GM23248 (cell line): ENCODE measurements around the gene CCDC92.

Source experiments
- EZH2 ChIP-seq: fragments of 200-600 bp; sonication (generic); IDR thresholded peaks from 2 replicates; pipeline ENCODE4 v1.6.1; 2018; ENCODE audit warnings: antibody characterized with exemption, mild to moderate bottlenecking; ENCODE audit not compliant: insufficient read depth, poor library complexity, severe bottlenecking
- EZH2phosphoT487 ChIP-seq: fragments of 200-600 bp; sonication (generic); IDR thresholded peaks from 2 replicates; pipeline ENCODE4 v1.6.1; 2018; ENCODE audit warnings: antibody characterized with exemption, moderate library complexity, mild to moderate bottlenecking, low read depth; ENCODE audit not compliant: insufficient read depth

GRCh38 chr12:123939716-123940626 lies 32.7 kb downstream of the CCDC92 start:
- TF ChIP-seq EZH2 (no peak), EZH2phosphoT487 (no peak)
